Ishikawa (cell line): ENCODE results near the gene C19orf44.

Source experiments
- CEBPB ChIP-seq: IDR thresholded peaks from 2 replicates; pipeline ENCODE4 v1.6.1; 2012
- CREB1 ChIP-seq: IDR thresholded peaks from 2 replicates; pipeline ENCODE4 v1.6.1; 2012; ENCODE audit warnings: low read depth
- EGR1 ChIP-seq: IDR thresholded peaks from 2 replicates; pipeline ENCODE4 v1.6.1; 2012
- EP300 ChIP-seq: IDR thresholded peaks from 2 replicates; pipeline ENCODE4 v1.6.1; 2012; ENCODE audit warnings: borderline replicate concordance
- FOXM1 ChIP-seq: IDR thresholded peaks from 2 replicates; pipeline ENCODE4 v1.6.1; 2012; ENCODE audit warnings: low read depth, borderline replicate concordance
- NFIC ChIP-seq: IDR thresholded peaks from 2 replicates; pipeline ENCODE4 v1.6.1; 2012
- RAD21 ChIP-seq: IDR thresholded peaks from 2 replicates; pipeline ENCODE4 v1.6.1; 2012; ENCODE audit warnings: low read depth
- TAF1 ChIP-seq: IDR thresholded peaks from 2 replicates; pipeline ENCODE4 v1.6.1; 2012; ENCODE audit warnings: low read depth, mild to moderate bottlenecking
- TCF12 ChIP-seq: IDR thresholded peaks from 2 replicates; pipeline ENCODE4 v1.6.1; 2012; ENCODE audit warnings: low read depth
- TEAD4 ChIP-seq: IDR thresholded peaks from 2 replicates; pipeline ENCODE4 v1.6.1; 2012
- YY1 ChIP-seq: IDR thresholded peaks from 2 replicates; pipeline ENCODE4 v1.6.1; 2012; ENCODE audit warnings: low read depth
- ZBTB7A ChIP-seq: IDR thresholded peaks from 2 replicates; pipeline ENCODE4 v1.6.1; 2012; ENCODE audit warnings: low read depth
- TF ChIP-seq, protein P1 (sequence below): IDR thresholded peaks from 2 replicates; pipeline ENCODE4 v1.6.1; 2012
- TF ChIP-seq, protein P2 (sequence below): IDR thresholded peaks from 2 replicates; pipeline ENCODE4 v1.6.1; 2012
- TF ChIP-seq, protein P3 (sequence below): IDR thresholded peaks from 2 replicates; pipeline ENCODE4 v1.6.1; 2012; ENCODE audit warnings: low read depth, mild to moderate bottlenecking

C19orf44 gene

DNA sequence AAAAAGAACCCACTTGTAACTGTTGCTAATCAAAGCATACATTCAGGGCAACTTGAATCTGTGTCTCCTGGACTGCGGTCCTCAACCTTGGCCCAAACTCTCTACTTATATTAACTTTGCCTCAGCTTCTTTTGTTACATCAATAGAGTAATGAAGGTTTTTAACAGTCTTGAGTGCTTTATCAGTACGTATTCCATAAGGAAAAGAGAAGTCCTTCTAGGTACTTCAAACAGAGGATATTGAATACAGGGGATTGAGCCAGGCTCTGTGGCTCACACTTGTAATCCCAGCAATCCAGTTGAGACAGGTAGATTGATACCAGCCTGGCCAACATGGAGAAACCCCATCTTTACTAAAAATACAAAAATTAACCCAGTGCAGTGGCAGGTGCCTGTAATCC lies 23.2 kb upstream of the C19orf44 start:
- TF ChIP-seq EP300 (no peak), YY1 (no peak), CREB1 (no peak), NFIC (no peak), TAF1 (no peak), TEAD4 (no peak), EGR1 (no peak), ZBTB7A (no peak), RAD21 (no peak), TCF12 (no peak), CEBPB (no peak)
- TF ChIP-seq, protein P1, sequence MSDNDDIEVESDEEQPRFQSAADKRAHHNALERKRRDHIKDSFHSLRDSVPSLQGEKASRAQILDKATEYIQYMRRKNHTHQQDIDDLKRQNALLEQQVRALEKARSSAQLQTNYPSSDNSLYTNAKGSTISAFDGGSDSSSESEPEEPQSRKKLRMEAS = no peak
- TF ChIP-seq, protein P2, sequence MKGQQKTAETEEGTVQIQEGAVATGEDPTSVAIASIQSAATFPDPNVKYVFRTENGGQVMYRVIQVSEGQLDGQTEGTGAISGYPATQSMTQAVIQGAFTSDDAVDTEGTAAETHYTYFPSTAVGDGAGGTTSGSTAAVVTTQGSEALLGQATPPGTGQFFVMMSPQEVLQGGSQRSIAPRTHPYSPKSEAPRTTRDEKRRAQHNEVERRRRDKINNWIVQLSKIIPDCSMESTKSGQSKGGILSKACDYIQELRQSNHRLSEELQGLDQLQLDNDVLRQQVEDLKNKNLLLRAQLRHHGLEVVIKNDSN = no peak
- TF ChIP-seq, protein P3, sequence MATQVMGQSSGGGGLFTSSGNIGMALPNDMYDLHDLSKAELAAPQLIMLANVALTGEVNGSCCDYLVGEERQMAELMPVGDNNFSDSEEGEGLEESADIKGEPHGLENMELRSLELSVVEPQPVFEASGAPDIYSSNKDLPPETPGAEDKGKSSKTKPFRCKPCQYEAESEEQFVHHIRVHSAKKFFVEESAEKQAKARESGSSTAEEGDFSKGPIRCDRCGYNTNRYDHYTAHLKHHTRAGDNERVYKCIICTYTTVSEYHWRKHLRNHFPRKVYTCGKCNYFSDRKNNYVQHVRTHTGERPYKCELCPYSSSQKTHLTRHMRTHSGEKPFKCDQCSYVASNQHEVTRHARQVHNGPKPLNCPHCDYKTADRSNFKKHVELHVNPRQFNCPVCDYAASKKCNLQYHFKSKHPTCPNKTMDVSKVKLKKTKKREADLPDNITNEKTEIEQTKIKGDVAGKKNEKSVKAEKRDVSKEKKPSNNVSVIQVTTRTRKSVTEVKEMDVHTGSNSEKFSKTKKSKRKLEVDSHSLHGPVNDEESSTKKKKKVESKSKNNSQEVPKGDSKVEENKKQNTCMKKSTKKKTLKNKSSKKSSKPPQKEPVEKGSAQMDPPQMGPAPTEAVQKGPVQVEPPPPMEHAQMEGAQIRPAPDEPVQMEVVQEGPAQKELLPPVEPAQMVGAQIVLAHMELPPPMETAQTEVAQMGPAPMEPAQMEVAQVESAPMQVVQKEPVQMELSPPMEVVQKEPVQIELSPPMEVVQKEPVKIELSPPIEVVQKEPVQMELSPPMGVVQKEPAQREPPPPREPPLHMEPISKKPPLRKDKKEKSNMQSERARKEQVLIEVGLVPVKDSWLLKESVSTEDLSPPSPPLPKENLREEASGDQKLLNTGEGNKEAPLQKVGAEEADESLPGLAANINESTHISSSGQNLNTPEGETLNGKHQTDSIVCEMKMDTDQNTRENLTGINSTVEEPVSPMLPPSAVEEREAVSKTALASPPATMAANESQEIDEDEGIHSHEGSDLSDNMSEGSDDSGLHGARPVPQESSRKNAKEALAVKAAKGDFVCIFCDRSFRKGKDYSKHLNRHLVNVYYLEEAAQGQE = no peak

DNA sequence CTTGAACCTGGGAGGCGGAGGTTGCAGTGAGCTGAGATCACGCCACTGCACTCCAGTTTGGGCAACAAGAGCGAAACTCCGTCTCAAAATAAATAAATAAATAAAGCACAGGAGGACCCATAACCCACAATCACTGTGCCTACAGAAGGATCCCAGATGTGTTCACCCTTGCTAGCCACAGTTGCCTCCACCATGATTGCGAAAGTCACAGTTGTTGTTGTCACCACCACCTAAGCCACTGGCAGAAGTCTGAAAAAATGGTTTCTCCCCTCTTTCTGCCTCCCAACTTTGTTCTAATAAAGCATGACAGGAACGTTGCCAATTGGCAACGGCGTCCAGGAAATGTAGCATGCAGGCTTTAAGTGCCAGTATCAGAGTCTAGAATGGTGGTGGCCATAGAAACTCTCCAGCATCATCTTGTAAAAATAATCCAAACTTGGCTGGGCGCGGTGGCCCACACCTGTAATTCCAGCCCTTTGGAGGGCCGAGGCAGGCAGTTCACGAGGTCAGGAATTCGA lies 22.3 kb upstream of the C19orf44 start:
- TF ChIP-seq TAF1 (no peak), ZBTB7A (no peak), EGR1 (no peak), CEBPB (peak; percentile 8; the same call in 1 of the 2 replicates), TCF12 (no peak)

DNA sequence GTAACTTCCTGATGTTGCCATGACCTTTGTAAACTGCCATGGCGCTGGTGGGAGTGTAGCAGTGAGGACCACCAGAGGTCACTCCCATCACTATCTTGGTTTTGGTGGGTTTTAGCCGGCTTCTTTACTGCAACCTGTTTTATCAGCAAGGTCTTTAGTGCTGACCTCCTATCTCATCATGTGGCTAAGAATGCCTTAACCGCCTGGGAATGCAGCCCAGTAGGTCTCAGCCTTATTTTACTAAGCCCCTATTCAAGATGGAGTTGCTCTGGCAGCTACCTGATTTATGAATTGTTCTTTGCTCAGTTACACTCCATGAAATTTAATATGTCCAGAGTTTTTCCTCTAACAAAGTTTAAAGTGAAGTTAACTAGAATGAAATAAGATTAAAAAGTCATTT lies 19.8 kb upstream of the C19orf44 start:
- no peak for TF ChIP-seq YY1
- TF ChIP-seq TAF1 = no peak
- TF ChIP-seq, protein P2 = no peak
- no peak for TF ChIP-seq ZBTB7A
- TF ChIP-seq, protein P3 = no peak

DNA sequence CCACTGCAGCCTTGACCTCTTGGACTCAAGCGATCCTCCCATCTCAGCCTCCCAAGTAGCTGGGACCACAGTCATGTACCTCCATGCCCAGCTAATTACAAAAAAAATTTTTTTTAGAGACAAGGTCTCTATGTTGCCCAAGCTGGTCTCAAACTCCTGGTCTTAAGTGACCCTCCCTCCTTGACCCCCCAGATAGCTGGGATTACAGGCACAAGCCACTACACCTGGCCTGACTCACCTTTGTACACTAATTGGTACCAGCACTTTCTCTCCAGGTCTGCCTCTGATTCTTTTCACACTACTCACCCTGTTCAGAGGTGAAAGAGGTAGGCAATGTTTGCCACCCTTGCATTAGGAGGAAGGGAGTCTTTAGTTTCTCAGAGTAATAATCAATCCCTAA lies 18.9 kb upstream of the C19orf44 start:
- no peak for TF ChIP-seq TEAD4
- TF ChIP-seq CREB1 = no peak

DNA sequence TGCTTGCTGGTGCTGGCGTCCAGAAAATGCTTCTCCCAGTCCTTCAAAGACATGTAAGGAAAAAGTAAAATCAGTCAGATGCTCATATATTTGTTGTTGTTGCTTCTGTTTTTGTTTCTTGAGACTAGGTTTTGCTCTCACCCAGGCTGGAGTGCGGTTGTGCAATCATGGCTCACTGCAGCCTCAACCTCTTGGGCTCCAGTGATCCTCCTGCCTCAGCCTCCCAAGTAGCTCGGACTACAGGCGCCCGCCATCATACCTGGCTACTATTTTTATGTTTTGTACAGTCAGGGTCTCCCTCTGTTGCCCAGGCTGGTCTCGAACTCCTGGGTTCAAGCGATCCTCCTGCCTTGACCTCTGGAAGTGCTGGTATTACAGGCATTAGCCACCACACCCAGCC lies 13.4 kb upstream of the C19orf44 start:
- peak; percentile 32; the same call in 1 of the 2 replicates for TF ChIP-seq CEBPB
- no peak for TF ChIP-seq ZBTB7A

DNA sequence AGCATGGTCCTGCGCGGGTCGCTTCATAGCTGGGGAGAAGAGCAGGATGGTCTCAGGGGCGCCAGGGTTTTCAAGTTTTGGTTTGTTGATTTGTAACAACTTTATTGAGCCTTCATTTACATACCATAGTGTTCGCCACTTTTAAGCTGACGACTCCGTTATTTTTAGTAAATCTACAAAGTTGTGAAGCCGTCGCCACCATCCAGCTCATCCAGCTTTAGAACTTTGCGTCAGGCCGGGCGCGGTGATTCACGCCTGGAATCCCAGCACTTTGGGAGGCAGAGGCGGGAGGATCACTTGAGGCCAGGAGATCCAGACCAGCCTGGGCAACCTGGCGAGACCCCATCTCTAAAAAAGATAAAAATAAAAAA lies 404 bp downstream of the C19orf44 start:
- TF ChIP-seq TCF12 = no peak
- TF ChIP-seq, protein P2 = no peak
- no peak for TF ChIP-seq YY1
- TF ChIP-seq TAF1 = no peak
- TF ChIP-seq, protein P1 = no peak
- no peak for TF ChIP-seq TEAD4
- no peak for TF ChIP-seq CEBPB

DNA sequence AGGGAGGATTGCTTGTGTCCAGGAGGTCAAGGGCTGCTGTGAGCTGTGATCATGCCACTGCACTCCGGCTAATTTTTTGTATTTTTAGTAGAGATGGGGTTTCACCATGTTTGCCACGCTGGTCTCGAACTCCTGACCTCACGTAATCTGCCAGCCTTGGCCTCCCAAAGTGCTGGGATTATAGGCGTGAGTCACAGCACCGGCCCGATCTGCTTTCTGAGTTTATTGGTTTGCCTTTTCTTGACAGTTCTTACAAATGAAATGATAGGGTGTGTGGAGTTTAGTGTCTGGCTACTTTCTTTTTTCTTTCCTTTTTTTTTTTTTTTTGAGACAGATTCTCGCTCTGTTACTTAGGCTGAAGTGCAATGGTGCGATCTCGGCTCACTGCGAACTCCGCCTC lies 848 bp downstream of the C19orf44 start:
- TF ChIP-seq YY1 (no peak), EGR1 (no peak), FOXM1 (no peak), NFIC (no peak), TCF12 (no peak), ZBTB7A (no peak), RAD21 (no peak), CEBPB (no peak), TEAD4 (no peak), TAF1 (no peak)
- TF ChIP-seq, protein P3 = no peak
- TF ChIP-seq, protein P1 = no peak
- TF ChIP-seq, protein P2 = no peak
